Activated CD8-positive, alpha-beta memory T cell treated with anti-CD3 and anti-CD28 coated beads, Interleukin-2, amount 50 U/mL, for 24 hours (primary cell): Measurements from ENCODE around the gene DIO3.
"Not testable (repeated sequence)": the region's sequence is repeated elsewhere in the genome, so short reads cannot be mapped to it uniquely, and the experiment has no call there.

Experiments
- DNase-seq: peaks from one replicate; pipeline ENCODE4 v3.0.0-alpha.2; 2020; ENCODE audit errors: extremely low read depth

DIO3 gene

GRCh38 chr14:101542391-101542790 lies 18.9 kb upstream of the DIO3 start:
- DNase-seq, result no peak

DNA sequence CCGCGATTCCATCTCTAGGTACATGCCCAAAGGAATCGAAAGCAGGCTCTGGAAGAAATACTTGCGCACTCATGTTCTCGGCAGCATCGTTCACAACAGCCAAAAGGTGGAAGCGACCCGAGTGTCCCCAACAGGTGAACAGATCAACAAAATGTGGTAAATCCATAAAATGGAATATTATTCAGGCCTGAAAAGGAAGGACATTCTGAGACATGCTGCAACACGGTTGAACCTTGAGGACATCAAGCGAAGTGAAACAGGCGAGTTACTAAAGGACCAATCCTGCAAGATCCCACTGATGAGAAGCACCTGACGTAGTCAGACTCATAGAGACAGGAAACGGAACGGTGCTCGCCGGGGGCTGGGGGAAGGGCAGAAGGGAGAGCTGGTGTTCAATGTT lies 17.5 kb upstream of the DIO3 start:
- no peak for DNase-seq

DNA sequence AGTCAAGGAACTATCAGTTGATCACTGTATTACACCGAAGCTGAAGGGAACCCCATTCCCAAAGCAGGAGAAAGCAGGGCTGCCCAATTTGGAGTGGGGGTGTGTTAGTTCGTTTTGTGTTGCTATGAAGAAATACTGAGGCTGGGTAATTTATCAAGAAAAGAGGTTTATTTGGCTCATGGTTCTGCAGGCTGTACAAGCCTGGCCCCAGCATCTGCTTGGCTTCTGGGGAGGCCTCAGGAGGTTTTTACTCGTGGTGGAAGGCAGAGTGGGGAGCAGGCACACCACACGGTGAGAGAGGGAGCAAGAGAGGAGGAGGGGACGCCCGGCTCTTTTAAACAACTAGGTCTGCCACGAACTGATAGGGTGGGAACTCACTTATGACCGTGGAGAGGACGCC lies 16.7 kb upstream of the DIO3 start:
- DNase-seq, result no peak

DNA sequence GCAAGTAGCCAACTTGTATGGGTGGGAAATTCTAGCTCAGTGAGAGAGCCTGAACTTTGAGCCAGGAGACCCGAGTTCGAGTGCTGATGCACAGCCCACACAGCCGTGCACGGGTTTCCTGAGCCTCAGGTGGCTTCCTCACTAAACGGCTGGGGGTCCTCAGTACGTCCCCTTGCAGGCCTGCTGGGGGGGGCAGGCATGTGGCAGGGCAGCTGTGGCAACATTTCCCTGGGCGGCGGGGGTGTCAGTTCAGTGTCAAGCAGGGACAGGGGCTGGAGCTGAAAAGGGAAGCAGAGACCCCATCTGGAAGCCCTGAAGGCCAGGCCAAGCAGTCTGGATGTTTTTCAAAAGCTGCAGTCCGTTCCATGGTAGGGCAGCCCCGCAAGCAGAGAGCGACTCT lies 14.6 kb upstream of the DIO3 start:
- DNase-seq, result no peak

GRCh38 chr14:101547107-101547738 lies 14.1 kb upstream of the DIO3 start:
- DNase-seq, result no peak

GRCh38 chr14:101547961-101548669 lies 13.2 kb upstream of the DIO3 start:
- DNase-seq, result no peak

DNA sequence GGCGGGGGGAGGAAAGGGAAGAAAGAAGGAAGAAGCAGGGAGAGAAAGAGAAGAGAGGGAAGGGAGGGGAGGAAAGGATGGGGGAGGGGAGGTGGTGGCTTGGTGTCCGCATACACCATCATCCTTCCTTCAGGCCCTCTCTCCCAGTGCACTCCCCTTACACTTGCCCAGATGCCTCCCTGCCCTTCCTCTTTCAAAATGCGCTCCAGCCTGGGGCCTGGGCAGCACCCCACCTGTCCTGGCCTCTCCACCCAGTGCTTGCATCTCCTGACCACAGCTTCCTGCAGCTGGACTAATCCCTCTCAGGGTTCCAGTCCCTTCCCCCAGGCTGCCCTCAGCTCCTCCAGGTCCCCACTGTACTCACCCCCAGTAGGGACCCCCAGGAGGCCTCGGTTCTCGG lies 12.6 kb upstream of the DIO3 start:
- no peak for DNase-seq

GRCh38 chr14:101549154-101549553 lies 12.1 kb upstream of the DIO3 start:
- no peak for DNase-seq

DNA sequence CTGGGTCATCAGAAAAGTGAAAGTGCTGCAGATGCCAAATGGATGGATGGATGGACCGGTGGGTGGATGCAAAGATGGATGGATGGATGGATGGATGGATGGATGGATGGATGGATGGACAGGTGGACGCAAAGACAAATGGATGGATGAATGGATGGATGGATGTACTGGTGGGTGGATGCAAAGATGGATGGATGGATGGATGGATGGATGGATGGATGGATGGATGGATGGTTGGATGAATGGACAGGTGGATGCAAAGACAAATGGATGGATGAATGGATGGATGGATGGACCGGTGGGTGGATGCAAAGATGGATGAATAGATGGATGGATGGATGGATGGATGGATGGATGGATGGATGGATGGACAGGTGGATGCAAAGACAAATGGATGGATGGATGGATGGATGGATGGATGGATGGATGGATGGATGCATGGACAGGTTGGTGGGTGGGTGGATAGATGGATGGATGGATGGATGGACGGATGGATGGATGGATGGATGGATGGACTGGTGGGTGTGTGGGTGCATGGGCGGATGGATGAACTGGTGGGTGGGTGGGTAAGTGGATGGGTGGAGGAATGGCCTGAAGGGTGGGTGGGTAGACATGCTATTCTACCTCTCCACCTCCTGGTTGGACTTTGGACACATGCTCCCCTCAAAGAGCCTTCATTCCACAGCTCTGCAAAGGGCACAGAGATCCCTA lies 10.9 kb upstream of the DIO3 start:
- DNase-seq, result not testable (repeated sequence)

DNA sequence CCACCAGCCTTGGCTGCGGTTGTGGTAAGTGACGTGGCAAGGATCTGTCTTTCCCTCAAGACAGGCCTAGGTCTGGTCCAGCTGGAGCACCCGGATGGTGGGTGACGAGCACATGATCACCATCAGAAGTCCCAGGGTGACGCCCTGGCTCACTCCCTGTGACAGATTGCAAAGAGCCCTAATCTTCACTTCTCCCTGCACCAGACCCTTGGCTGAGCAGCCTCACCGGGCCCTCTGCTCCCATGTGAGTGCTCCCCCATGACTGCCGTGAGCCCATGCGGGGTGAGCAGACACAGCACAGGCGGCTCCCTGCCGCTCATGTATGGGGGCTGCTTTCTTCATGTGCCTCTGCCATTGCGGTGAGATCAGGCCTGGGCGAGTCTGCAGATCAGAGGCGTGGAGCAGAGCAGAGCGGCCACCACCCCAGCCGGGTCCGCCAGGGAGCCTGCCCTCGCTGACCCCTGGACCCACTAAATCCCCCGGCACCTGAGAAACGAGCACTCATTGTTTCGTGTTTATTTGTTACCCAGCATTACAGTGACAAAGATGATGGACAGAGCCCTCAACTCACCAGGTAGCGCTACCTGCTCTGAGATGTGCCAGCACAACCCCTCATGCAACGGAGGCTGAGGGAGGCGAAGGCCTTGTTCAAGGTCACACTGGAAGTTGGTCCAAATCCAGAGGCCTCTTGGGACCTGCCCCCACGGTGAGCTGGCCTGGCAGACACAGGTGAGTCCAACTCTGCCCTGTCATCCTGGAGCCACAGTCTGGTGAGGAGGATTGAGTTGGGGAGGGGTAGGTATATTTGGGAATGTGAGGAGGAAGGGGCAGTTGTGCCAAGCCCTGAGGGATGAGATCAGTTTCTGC lies 9.3 kb upstream of the DIO3 start:
- no peak for DNase-seq

- DNase-seq, result no peak
Measured at GRCh38 chr14:101552786-101553231, 8.5 kb upstream of the DIO3 start.

DNA sequence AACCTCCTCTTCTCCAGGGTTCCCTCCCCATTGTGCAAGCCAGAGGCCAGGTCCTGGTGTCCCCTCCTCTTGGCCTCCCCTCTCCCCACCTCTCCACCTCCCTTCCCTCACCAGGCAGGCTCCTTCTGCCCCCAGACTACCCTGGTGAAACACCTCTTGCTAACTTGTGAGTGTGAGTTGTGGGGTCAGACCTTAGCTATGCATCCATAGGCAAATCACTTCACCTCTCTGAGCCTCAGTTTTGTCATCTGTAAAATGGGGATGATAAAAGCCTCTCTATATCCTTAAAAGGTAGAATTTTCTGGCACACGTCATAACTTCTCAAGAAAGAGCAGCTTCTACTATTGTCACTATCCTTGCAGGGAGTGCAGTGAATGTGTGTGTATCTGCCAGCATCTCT lies 7.9 kb upstream of the DIO3 start:
- DNase-seq, result no peak

DNA sequence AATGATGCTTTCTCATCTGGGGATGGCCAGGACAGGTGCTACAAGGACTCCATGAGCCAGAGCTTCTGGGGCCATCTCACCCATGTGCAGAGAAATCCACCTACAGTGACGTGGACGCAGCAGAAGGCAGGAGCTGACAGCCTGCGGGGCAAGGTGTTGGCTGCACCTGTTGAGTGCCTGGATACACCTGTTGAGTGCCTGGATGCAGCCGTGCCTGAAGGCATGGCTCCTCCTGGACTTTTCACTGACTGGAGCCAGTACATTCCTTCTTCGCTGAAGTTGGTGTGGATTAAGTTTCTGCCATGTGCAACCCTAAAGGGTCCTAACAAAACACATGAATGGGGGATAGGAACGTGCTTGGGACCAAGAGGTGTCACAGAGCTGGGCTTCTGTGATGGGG lies 7.4 kb upstream of the DIO3 start:
- no peak for DNase-seq

- DNase-seq, result no peak
Measured at GRCh38 chr14:101554991-101555668, 6.2 kb upstream of the DIO3 start.

DNA sequence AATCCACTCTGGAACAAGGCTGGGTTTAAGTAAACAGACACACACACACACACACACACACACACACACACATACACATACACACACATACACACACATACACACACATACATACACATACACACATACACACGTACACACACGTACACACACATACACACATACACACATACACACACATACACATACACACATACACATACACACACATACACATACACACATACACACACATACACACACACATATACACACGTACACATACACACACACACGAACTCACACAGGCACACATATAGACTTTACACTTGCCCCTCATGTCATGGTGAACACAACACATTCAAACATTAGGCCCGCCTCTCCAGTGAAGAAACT lies 5.6 kb upstream of the DIO3 start:
- DNase-seq, result not testable (repeated sequence)

DNA sequence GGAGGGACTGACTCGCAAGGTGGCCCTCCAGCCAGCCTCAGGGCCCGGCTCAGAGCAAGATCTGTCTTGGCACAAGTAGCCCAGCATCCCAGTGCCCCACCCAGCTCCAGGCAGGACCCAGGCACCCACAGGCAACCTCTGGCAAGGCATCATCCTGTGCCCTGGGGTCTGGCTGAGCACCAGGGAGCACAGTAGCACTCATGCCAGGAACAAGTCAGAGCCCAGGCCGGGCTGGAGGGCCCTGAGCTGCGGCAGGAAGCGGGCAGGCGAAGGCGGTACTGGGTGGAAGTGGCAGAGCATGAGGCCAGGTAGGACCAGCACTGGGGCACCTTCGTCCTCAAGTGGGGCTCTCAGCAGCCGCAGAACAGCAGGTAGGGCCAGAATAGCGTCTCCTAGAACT lies 5.2 kb upstream of the DIO3 start:
- no peak for DNase-seq

DNA sequence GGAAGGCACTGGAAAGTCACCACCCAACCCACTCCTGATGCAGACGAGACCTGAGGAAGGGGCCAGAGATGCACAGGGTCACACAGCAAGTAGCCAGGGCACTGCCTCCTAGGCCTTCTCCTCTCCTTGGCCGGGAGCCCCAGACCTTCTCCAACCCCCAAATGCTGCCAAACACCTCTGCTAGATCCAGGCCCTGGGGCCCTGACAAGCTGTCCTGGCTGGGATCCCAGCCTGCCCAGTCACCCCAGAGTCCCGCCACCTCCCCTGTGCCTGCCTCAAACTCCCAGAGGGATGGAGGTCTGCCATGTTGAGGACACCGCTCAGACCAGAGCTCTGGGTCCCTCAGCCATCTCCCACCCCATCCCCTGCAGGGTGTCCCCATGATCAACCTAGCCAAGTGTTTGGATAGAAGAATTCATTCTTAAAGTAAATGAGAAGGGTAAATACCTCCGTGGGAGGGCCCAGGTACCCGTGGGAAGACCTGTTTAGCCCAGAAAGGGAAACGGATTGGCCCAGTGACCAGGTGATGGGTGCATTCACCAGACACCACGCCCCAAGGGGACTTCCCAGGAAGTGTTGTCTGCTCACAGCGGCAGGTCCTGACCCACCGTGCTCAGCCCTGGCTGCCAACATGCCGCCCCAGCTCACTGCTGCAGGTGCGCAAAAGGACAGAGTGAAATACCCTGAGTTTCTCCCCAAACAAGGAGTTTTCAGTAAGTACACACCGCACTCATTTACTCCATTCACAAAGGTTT lies 4.6 kb upstream of the DIO3 start:
- no peak for DNase-seq

GRCh38 chr14:101557321-101557695 lies 4.0 kb upstream of the DIO3 start:
- no peak for DNase-seq

DNA sequence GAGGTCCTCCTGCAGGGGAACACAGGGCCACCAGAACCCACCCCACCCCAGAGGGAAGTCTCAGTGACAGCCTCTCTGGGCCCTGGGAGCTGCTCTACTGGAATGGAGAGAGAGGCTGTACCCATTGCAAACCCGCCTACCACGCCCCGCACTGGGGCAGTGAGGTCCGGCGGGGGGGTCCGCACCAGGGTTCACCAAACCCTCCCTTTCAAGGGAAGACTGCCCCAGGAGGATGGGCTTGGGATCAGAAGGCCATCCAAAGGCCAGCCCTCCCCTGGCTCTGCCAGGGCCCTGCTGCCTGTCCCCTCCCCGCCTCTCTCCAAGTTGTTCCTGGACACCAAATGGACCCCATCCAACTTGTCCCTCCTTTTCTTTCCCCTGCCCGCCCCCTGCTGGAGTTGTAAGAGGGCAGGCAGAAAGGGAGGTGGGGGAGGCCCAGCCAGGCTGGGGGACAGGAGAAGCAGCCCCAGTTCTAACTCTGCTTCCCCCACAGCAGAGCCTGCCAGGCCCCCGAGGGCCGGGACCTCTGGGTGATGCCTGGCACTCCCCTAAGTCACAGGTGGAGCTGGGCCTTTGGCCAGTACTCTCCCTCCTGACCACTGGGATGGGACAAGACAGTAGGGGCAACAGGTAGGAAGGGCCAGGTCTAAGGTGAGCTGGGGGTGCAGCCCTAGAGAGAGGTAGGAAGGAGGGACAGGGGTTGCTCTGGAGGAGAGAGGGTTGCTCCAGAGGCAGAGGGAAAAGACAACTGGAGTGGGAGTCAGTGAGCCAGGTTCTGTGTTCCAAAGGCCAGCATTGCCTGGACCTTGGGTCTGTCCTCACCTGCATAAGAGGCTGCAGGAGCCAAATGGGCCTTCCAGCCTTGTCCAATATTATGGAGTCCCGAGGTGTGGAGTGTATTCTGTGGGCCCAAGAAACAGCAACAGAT lies 3.2 kb upstream of the DIO3 start:
- no peak for DNase-seq

DNA sequence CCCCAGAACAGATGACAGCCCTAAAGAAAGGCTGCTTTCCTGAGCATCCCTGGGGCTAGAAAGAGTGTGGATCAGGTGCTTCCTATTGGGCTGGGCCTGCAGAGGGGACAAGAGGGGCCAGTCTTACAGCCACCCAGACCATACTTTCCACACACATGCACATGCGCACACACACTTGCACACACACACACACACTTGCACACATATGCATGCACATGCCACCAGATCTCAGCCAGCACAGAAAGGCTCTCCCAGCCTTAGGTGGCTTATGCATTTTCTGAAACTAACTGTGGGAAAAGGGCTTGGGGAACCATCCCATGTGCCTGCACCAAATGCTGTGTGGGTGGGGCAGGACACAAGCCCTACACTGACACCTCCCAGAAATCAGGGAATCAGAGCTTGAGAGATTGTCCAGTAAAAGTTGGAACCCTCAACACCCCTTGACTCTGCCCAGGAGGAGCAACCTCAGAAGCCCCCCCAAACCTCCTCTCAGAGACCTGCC lies 2.5 kb upstream of the DIO3 start:
- no peak for DNase-seq
